HG02970 (cell line): ENCODE results near the gene NAP1L4.

Experiments used
- ATAC-seq: cut with Tn5 transposase; IDR thresholded peaks from one replicate; pipeline ENCODE4 v1.9.1; 2021; ENCODE audit warnings: mild to moderate bottlenecking, moderate library complexity, moderate number of reproducible peaks; ENCODE audit not compliant: unreplicated experiment, low FRiP score

Gene NAP1L4

GRCh38 chr11:3011891-3012885, 20.1 kb upstream of the NAP1L4 start:
- ATAC-seq: no peak

- no peak for ATAC-seq
These were observed 18.6 kb upstream of the NAP1L4 start for GRCh38 chr11:3010521-3011275.

- no peak for ATAC-seq
These were observed 17.9 kb upstream of the NAP1L4 start for GRCh38 chr11:3010004-3010403.

GRCh38 chr11:3009481-3009880, 17.4 kb upstream of the NAP1L4 start:
- ATAC-seq: no peak

DNA sequence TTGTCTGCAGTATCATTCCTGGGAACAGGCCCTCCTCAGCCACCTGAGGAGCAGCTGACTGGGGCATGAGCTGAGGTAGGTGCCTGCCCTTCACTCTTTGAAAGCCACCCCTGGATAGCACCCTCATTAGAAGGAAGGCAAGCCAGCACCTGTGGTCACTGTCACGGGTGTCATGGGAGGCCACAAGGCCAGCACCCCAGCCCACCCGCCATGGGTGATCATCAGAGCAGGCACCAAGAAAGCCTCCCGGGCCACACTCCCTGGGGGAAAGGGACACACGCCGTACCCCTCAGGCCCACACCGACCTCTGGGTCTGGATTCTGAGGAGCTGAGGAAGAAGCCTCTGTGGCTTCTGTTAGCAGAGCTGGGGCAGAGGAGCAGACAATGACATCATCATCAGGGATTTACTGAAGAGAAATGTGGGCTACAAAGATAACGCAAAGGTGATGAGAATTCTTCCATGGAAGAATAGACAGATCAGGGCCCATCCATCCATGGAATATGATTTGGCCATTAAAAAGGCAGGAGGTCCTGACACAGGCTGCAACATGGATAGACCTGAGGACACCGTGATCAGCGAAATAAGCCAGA, 16.7 kb upstream of the NAP1L4 start:
- ATAC-seq: no peak

- no peak for ATAC-seq
These were observed 15.4 kb upstream of the NAP1L4 start for GRCh38 chr11:3007404-3008010.

- no peak for ATAC-seq
These were observed 14.6 kb upstream of the NAP1L4 start for GRCh38 chr11:3006505-3007260.

GRCh38 chr11:3004481-3004880, 12.4 kb upstream of the NAP1L4 start:
- ATAC-seq: no peak

DNA sequence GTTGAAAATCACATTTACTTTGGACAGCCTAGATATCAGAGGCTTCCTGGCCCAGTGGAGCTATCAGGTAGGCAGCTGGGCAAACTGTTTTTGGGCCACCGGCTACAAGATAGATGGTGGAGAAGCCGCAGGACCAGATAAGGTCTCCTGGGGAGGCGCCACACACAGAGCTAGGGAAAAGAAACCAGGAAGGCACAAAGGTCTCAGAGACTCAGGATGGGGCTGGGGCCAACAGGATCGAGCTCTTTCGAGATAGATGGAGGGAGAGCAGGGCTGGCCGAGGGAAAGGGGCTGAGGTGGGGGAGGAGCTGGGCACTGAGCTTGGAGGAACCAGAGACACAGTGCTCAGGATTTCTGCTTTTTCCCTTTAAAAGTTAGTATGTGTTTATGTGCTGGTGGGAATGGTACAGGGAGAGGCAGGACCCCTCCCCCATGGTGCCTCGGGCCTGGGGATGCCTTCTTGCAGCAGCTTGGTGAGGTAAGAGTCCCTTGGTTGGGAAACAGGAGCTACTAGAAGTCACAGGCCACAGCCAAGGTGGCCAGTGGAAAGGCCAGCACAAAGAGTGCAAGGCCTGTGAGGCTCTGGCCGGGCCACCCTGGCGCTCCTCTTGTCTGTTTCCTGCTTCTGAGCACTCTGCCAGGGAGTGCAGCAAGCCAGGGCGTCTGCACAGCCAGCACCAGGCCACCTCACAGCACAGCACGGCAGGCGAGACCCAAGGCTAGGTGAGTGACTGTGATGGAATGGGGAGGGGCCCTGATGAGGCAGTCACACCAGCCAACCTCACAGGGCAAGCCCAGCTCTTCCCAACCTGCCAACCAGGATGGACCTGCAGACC, 11.5 kb upstream of the NAP1L4 start:
- ATAC-seq: no peak

DNA sequence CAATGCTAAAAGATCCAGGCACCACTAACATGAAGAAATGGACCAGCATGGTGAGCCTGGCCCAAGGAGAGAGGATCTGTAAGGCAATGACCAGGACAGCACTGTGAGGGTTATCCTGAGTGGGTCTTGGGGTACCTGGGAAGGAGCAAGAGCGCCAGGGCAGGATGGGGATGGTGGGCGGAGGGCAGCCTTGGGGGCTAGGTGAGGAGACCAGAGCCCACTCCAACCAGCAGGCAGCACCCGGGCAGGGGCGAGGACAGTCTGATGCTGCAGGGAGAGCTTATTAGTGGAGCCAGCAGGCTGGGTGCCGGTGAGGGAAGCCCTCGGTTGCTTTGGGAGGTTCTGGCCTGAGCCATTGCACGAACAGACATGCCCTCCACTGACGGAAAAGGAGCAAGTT, 10.7 kb upstream of the NAP1L4 start:
- no peak for ATAC-seq

GRCh38 chr11:3002351-3002861, 10.3 kb upstream of the NAP1L4 start:
- no peak for ATAC-seq

DNA sequence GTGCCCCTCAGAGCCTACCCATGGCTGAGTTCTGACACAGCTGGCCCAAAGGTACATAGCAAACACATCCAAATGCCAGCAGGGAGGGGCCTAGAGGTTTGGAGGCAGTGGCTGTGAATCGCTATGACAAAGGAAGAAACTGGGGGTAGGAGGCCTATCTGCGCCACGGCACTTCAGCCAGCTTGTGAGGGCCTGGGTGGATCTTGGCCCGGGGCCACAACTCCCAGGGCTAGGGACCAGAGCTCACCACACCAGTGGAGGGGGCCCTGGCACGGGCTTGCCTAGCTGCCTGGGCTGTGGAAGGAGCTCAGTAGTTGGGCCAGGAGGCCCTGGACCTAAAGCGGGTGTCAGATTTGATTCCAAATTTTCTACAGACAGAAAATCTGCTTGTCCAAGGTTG, 9.4 kb upstream of the NAP1L4 start:
- ATAC-seq: no peak

DNA sequence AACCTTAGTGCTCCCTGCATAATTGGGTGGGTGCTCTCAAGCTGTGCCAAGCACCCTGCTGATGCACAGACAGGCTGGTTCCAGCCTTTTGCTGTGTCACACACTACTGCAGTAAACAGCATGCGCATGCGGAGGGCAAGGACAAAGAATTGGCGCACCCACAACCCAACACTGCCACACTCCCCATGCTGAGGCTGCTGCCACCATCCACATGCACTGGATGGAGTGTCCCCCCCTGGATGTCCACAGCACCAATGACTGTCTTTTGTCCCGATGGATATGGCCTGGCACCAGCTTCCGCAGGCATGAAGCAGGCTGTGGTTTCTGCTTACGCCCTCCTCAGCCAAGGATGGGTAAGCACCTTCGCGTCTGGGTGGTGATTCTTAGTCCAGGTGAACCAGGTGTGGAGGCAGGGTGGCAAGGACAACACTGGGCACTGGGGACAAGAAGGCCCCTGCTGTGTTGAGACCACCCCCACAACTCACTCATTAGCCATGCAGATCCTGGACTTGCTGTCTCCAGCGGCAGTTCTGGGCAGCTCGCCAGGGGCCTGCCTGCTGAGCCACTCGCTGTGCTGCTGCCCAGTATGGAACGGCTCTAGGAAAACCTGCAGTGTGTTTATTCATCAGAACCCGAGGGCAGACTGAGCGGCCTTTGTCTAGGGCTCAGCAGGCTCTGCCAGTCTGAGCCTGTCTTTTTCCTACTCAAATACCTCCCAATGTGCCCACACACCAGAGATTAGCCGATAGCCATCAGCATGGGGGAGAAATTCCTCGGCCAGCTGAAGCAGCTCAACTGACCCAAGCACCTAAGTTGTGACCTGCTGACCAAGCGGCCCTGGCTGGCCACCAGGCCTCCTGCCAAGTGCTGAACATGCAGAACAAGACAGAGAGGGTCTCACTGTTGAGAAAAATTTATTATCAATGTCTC, 8.2 kb upstream of the NAP1L4 start:
- ATAC-seq: no peak

GRCh38 chr11:2999464-2999998, 7.4 kb upstream of the NAP1L4 start:
- ATAC-seq: no peak

GRCh38 chr11:2998073-2998850, 6.1 kb upstream of the NAP1L4 start:
- no peak for ATAC-seq

DNA sequence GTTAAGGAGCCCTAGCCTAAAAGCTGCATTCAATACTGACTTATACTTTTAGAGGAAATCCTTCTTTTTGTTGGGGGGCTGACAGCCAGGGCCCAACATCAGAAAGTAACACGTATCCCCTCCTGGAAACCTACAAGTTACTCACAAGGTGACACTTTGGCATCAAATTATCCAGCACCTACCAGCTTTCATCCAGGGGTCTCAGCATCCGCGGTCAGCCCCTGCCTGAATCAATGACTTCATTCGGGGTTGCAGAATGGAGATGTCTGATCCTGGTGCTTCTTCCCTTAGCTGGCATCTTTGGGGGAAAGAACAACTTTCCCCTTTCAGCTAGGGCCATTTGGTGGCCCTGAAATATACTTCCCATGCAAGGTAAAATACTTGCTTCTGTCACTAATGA, 5.3 kb upstream of the NAP1L4 start:
- no peak for ATAC-seq

DNA sequence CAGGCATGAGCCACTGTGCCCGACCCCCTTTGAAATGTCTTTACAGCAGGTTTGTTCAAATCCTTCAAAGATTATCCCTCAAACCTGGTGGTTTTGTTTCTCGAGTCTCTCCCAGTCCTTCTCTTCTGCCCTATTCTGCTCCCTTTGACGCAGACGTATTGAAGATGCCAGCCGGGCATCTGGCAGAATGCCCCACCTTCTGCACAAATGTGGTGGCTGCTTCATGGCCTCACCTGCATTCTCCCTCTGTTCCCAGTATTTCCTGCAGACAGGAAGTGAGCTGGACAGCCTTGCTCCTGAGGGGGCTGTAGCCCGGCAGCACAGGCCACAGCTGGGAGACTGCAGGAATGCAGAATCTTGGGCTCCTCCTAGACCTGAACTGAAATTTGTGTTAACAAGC, 4.8 kb upstream of the NAP1L4 start:
- ATAC-seq: no peak
